KBM-7 (cell line): ENCODE results near the gene DPY19L2.
"Not testable (repeated sequence)": the region's sequence is repeated elsewhere in the genome, so short reads cannot be mapped to it uniquely, and the experiment has no call there.

Experiments used
- DNase-seq: peaks from one replicate; pipeline ENCODE4 v3.0.0-alpha.2; 2015
- in situ Hi-C: fragments of 300-500 bp; cut with MboI; formaldehyde crosslinking; loops from 2 replicates; pipeline ENCODE4 v1.14.3; 2020; ENCODE audit warnings: low sequenced_read_pairs, low pct_unique_long_range_greater_than_20kb, mixed read lengths

Gene DPY19L2

DNA sequence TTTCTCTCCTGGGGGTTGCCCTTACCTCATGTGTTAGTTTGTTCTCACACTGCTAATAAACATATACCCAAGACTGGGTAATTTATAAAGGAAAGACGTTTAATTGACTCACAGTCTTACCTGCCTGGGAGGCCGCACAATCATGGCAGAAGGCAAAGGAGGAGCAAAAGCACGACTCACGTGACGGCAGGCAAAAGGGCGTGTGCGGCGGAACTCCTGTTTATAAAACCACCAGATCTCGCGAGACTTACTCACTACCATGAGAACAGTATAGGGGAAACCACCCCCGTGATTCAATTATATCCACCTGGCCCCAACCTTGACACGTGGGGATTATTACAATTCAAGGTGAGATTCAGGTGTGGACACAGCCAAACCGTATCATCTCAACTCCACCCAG, 116.9 kb downstream of the DPY19L2 start:
- in situ Hi-C loops, DNase-seq: not testable (repeated sequence)

DNA sequence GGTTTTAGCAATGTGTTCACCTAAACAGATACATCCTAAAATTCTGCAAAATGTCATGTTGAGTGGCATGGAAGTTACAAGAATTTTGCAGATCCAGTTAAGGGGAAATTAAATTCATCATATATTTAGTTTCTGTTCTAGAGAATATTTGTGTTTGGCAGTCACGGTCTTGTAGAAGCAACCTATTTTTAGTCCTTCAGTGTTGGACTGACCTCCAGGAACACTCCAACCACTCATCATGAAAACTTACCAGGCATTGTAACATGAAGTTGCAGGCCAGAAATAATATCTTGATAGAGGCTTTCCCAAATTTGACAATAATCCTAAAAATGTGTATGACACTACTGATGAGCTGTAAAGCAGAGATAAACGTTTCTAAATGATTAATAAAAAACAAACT, 119.3 kb downstream of the DPY19L2 start:
- in situ Hi-C loops, result not testable (repeated sequence)

DNA sequence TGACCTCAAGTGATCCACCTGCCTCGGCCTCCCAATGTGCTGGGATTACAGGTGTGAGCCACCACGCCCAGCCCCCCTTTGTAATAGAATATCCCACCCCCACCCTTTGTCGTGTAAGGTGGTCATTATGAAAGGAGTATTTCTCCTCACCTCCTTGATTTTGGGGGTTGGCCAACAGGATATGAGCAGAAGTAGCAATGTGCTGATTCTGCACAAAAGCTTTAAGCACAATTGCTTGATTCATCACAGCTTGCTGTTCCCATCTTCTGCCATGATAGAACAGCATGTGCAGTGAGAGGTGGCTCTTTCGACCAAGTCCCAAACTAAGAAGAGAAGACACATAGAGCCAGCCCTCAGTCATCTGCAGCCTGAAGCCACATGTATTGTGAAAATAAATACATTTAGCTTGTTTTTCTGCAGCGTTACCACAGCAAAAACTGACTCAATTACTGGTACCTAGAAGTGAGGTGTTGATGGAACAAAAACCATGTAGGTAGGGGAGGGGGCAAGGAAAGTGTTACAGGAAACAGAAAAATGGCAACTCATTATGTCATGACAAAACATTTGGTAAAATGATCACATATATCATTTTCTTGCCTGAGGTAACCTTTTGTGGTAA, 122.9 kb downstream of the DPY19L2 start:
- DNase-seq, in situ Hi-C loops: not testable (repeated sequence)

More for the DNA sequence above, 119.3 kb downstream of the DPY19L2 start:
- not testable (repeated sequence) for DNase-seq

DNA sequence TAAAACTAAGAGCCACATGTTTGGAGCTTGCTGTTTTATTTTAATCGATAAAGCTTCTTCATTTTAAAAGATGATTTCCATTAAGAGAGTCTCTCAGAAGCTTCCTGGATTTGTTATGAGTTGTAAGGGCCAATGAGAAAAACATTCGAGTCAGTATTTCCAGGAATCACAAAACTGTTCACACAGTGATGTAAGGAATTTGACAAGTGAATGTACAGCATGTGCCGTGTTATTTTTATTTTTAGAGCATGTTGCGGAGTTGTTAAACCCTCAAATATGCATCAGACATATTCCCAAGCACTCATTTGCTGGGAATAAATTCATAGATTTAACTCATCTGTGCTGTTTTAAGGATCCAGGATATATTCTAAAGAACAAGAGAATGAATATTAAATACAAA, 129.6 kb downstream of the DPY19L2 start:
- in situ Hi-C loops, DNase-seq: not testable (repeated sequence)

DNA sequence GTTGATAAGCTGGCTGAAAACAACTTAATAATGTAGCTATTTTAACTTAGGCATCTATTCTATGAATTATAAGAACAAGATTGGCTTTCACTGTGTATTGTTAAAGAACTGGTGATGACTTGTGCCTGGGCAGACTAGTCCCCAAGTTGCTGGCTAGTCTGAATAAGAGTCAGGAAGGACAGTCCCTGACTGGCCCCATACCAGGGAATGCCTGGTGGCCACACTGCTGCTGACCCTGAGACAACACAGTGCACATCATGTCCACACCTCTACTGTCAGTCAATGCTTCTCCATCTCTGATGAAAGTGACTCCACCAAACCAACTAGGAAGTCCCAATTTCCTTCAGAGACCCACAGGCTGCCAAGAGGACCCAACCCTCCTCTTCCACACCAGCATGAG, 130.5 kb downstream of the DPY19L2 start:
- DNase-seq, in situ Hi-C loops: not testable (repeated sequence)

DNA sequence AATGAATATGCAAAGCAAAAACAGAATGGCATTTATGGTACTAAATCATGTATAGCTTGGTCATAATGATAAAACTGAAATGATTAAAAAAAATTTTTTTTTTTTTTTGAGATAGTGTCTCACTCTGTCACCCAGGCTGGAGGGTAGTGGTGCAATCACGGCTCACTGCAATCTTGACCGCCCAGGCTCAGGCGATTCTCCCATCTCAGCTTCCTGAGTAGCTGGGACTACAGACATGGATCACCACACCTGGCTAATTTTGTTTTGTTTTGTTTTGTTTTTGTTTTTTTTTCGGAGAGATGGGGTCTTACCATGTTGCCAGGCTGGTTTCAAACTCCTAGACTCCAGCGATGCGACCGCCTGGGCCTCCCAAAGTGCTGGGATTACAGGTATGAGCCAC, 138.7 kb downstream of the DPY19L2 start:
- DNase-seq, in situ Hi-C loops: not testable (repeated sequence)

DNA sequence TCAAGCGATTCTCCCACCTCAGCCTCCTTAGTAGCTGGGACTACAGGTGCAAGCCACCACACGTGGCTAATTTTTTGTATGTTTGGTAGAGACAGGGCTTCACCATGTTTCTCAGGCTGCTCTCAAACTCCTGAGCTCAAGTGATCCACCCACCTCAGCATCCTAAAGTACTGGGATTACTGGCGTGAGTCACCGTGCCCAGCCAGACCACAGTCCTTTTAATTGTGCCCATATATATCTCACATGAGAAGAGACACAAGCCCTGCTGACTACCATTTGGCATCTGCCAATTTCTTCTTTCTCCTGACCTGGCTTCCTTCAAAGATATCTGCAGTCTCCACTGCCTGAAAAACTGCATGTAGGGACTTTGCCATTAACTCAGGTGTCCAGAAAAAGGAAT, 142.5 kb downstream of the DPY19L2 start:
- DNase-seq, result no peak
- in situ Hi-C loops, result no loop called here

DNA sequence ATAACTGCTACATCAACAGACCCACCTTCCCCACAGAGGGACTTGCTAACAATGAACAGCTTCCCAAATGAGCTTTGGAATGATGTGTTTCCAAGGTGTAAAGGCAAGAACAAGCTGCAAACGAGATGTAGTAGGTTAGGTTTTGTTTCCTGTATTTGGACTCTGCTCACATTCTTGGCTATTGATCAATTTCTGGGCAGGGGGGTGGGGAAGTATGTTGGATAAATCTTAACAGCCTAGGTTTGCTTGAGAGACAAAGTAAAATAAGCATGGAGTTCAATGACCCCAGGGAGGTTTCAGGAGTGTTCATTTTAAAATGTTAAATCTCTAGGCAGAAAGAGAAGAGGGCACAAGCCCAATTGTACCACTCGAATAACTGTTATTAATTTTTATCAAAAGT, 146.6 kb downstream of the DPY19L2 start:
- in situ Hi-C loops, result no loop called here
- DNase-seq, result no peak
